HCT116 (cell line): ENCODE results near the gene ADGRG1. TPM values are rescaled to one million over a fixed set of nuclear protein-coding genes. Genes with fewer than 3 reads are reported as not detected.

Source experiments
- ATAC-seq: fragments of 200-7000 bp; cut with Tn5 transposase; 2 replicates; pipeline ENCODE4 v1.9.1; 2020; ENCODE audit warnings: mild to moderate bottlenecking, moderate library complexity
- BruUV-seq: library from RNA; stranded (reverse); fragments of 400-500 nt; replicated peaks from 2 replicates; lab custom pipeline; 2021; lab: Mats Ljungman, UMichigan
- CTCF ChIA-PET: fragments of 300-600 bp; sonication (Branson Sonifier 250); formaldehyde crosslinking; loops from one replicate; lab custom pipeline; 2021; ENCODE audit warnings: antibody characterized with exemption; lab: Charles Lee
- POLR2A ChIA-PET: fragments of 300-600, 350-600 bp; sonication (Branson Sonifier 250); formaldehyde crosslinking; loops from one replicate; lab custom pipeline; 2021; ENCODE audit warnings: antibody characterized with exemption; lab: Charles Lee
- RAD21 ChIA-PET, 2 experiments: fragments of 300-600 bp; sonication (Branson Sonifier 250); formaldehyde crosslinking; loops; one replicate each; lab custom pipeline; 2023; ENCODE audit warnings: low total read pairs in 2 of 2; ENCODE audit not compliant: uncharacterized antibody in 2 of 2, unreplicated experiment in 2 of 2, low non-redundant PET in 1 of 2; lab: Charles Lee
- DNase-seq: peaks from one replicate; pipeline ENCODE4 v3.0.0-alpha.2; 2010; ENCODE audit warnings: low read depth, low spot score
- H2AFZ ChIP-seq: fragments of 200-600 bp; shearing (Covaris generic), sonication (generic); 2 replicates; pipeline ENCODE4 v1.6.1; 2017; ENCODE audit warnings: low read depth, mixed run types, mixed read lengths, antibody characterized with exemption, low read length; ENCODE audit not compliant: poor library complexity, severe bottlenecking
- H3K27ac ChIP-seq: 2 replicates; pipeline ENCODE4 v1.5.1; 2012; ENCODE audit warnings: low read depth, low read length
- H3K27me3 ChIP-seq: fragments of 200-600 bp; sonication (generic); 2 replicates; pipeline ENCODE4 v1.6.1; 2016; ENCODE audit warnings: mixed run types, low read length, mixed read lengths; ENCODE audit not compliant: insufficient read depth
- H3K36me3 ChIP-seq, 2 experiments: fragments of 200-500 bp in 1 of 2; fragments of 200-600 bp in 1 of 2; sonication (Bioruptor generic) in 1 of 2; sonication (generic) in 1 of 2; 2 replicates each; pipeline versions ENCODE4 v1.5.1 to v1.6.1; 2014 to 2016; ENCODE audit warnings: low read length in 2 of 2, inconsistent platforms in 1 of 2, mixed read lengths in 1 of 2, mixed run types in 1 of 2; ENCODE audit not compliant: insufficient read depth in 2 of 2, control insufficient read depth in 1 of 2
- H3K4me1 ChIP-seq, 2 experiments: fragments of 200-600 bp in 1 of 2; sonication (generic) in 1 of 2; 2 replicates each; pipeline versions ENCODE4 v1.5.1 to v1.6.1; 2012 to 2017; ENCODE audit warnings: low read length in 2 of 2, inconsistent platforms in 1 of 2, mild to moderate bottlenecking in 1 of 2, mixed read lengths in 1 of 2, mixed run types in 1 of 2, moderate library complexity in 1 of 2; ENCODE audit not compliant: insufficient read depth in 2 of 2, control insufficient read depth in 1 of 2
- H3K4me2 ChIP-seq: fragments of 200-600 bp; sonication (generic); 2 replicates; pipeline ENCODE4 v1.6.1; 2017; ENCODE audit warnings: mixed run types, low read length, mixed read lengths
- H3K4me3 ChIP-seq, 2 experiments: fragments of 200-600 bp in 1 of 2; sonication (generic) in 1 of 2; replicated peaks in 1 of 2; 2 replicates each; pipeline ENCODE4 v1.5.1; 2011 to 2016; ENCODE audit warnings: low read length in 2 of 2, control low read depth in 1 of 2, low read depth in 1 of 2, mild to moderate bottlenecking in 1 of 2, mixed read lengths in 1 of 2, mixed run types in 1 of 2
- H3K79me2 ChIP-seq: fragments of 200-600 bp; sonication (generic); 2 replicates; pipeline ENCODE4 v1.6.1; 2017; ENCODE audit warnings: mild to moderate bottlenecking, mixed run types, low read length, moderate library complexity, mixed read lengths; ENCODE audit not compliant: insufficient read depth
- H3K9ac ChIP-seq: fragments of 200-600 bp; sonication (generic); 2 replicates; pipeline ENCODE4 v1.6.1; 2016; ENCODE audit warnings: low read length, mixed read lengths
- H3K9me2 ChIP-seq: fragments of 200-600 bp; sonication (generic), shearing (Covaris generic); 2 replicates; pipeline ENCODE4 v1.6.1; 2017; ENCODE audit warnings: mixed run types, mild to moderate bottlenecking, moderate library complexity; ENCODE audit not compliant: insufficient read depth
- H3K9me3 ChIP-seq, 2 experiments: fragments of 200-500 bp in 1 of 2; fragments of 200-600 bp in 1 of 2; sonication (Bioruptor generic) in 1 of 2; sonication (generic) in 1 of 2; 2 replicates each; pipeline ENCODE4 v1.6.1; 2014 to 2017; ENCODE audit warnings: low read length in 2 of 2, mixed read lengths in 2 of 2, inconsistent platforms in 1 of 2, low read depth in 1 of 2, mild to moderate bottlenecking in 1 of 2, mixed run types in 1 of 2, moderate library complexity in 1 of 2; ENCODE audit not compliant: control insufficient read depth in 1 of 2, insufficient read depth in 1 of 2
- H4K20me1 ChIP-seq: fragments of 200-600 bp; sonication (generic), shearing (Covaris generic); 2 replicates; pipeline ENCODE4 v1.6.1; 2017; ENCODE audit warnings: mixed run types, mild to moderate bottlenecking, moderate library complexity; ENCODE audit not compliant: insufficient read depth
- CTCF ChIP-seq, 3 experiments: fragments of 200-600 bp in 1 of 3; sonication (generic) in 1 of 3; IDR thresholded peaks in 2 of 3; conservative IDR thresholded peaks in 1 of 3; 2 replicates each; pipeline ENCODE4 v1.5.1; 2012 to 2017; ENCODE audit warnings: low read depth in 2 of 3, low read length in 2 of 3, antibody characterized with exemption in 1 of 3, borderline replicate concordance in 1 of 3, control low read depth in 1 of 3, mild to moderate bottlenecking in 1 of 3, mixed read lengths in 1 of 3, mixed run types in 1 of 3, moderate library complexity in 1 of 3; ENCODE audit not compliant: insufficient read depth in 1 of 3
- ELF1 ChIP-seq: IDR thresholded peaks from 2 replicates; pipeline ENCODE4 v1.6.1; 2012; ENCODE audit warnings: low read depth, borderline replicate concordance
- EZH2 ChIP-seq: fragments of 200-600 bp; sonication (generic); IDR thresholded peaks from 2 replicates; pipeline ENCODE4 v1.6.1; 2017; ENCODE audit warnings: antibody characterized with exemption, mixed run types
- EZH2phosphoT487 ChIP-seq: fragments of 200-600 bp; IDR thresholded peaks from 2 replicates; pipeline ENCODE4 v1.6.1; 2018; ENCODE audit warnings: antibody characterized with exemption, borderline replicate concordance
- FOSL1 ChIP-seq: IDR thresholded peaks from 2 replicates; pipeline ENCODE4 v1.6.1; 2012; ENCODE audit warnings: low read depth
- POLR2AphosphoS5 ChIP-seq: IDR thresholded peaks from 2 replicates; pipeline ENCODE4 v1.6.1; 2011; ENCODE audit warnings: mild to moderate bottlenecking, low read depth, low read length, moderate library complexity
- REST ChIP-seq: IDR thresholded peaks from 2 replicates; pipeline ENCODE4 v1.6.1; 2012; ENCODE audit warnings: low read depth
- SRF ChIP-seq: IDR thresholded peaks from 2 replicates; pipeline ENCODE4 v1.6.1; 2012; ENCODE audit warnings: low read depth
- ZFX ChIP-seq: fragments of 450-650 bp; IDR thresholded peaks from 2 replicates; pipeline ENCODE4 v1.6.1; 2017
- ZNF274 ChIP-seq: fragments of 200-500 bp; sonication (Bioruptor generic); IDR thresholded peaks from 2 replicates; pipeline ENCODE4 v1.6.1; 2014; ENCODE audit warnings: mild to moderate bottlenecking, low read depth, low read length, inconsistent platforms
- intact Hi-C: fragments of 100-400 bp; cut with micrococcal nuclease; formaldehyde crosslinking; loops from 2 replicates; pipeline ENCODE4 v1.10.0; 2022
- total RNA-seq: library from RNA; stranded (reverse); gene quantifications from one replicate; pipeline ENCODE4 v1.2.1, GENCODE V29; 2021; ENCODE audit not compliant: unreplicated experiment

ADGRG1 gene
- total RNA-seq, 1 experiment from 2014 or later = 36.4 TPM

- no peak for TF ChIP-seq ZNF274
- no peak for TF ChIP-seq EZH2phosphoT487
- TF ChIP-seq SRF = no peak
- no peak for TF ChIP-seq ZFX
- no peak for TF ChIP-seq EZH2
- TF ChIP-seq, all 23 proteins: peak for 9
Measured at GRCh38 chr16:57591086-57591869, 37.2 kb upstream of the ADGRG1 start (continued).

- peaks cover 11 to 21% of the 10 kb centered on the region in 2 experiments for H3K4me1 ChIP-seq
- no peak for ATAC-seq
- H3K27me3 ChIP-seq = no peaks in the 10 kb centered on the region
- TF ChIP-seq ELF1 = no peak
- TF ChIP-seq REST = no peak
- TF ChIP-seq CTCF (IDR thresholded peaks at IDR 0.05 in 2 of 3, conservative IDR thresholded peaks at IDR 0.05 in 1 of 3; ENCODE audit: borderline replicate concordance in 1 of 3, insufficient read depth in 1 of 3, low read depth in 2 of 3, low read length in 2 of 3) = no peak
- no peak for TF ChIP-seq POLR2AphosphoS5
- no peak for TF ChIP-seq FOSL1
- TF ChIP-seq, all 23 proteins: peak for 0
- intact Hi-C loops = loop anchor here (1.0 to 5.0 kb wide), 4 partner anchors 57 to 1165 kb away; partner anchors contain the start of gene KATNB1
- H3K36me3 ChIP-seq = no peaks in the 10 kb centered on the region
- H3K27ac ChIP-seq = no peak overlapping the region
- no peaks in the 10 kb centered on the region for H3K79me2 ChIP-seq
- H3K9ac ChIP-seq = no peak overlapping the region
- no peak overlapping the region for H3K4me3 ChIP-seq
- peak overlapping the region; percentile 55 for H2AFZ ChIP-seq
- CTCF ChIA-PET = interaction anchor here (1.0 to 2.8 kb wide), 8 partner anchors 10 to 267 kb away, joined by 3 to 31 read pairs (median 4); partner anchors contain the start of gene KATNB1
- no peaks in the 10 kb centered on the region for H4K20me1 ChIP-seq
- BruUV-seq = no TSS peak
- DNase-seq = no peak
- H3K9me2 ChIP-seq = no peaks in the 10 kb centered on the region
- H3K9me3 ChIP-seq = no peaks in the 10 kb centered on the region
- POLR2A ChIA-PET = interaction anchor here (1.1 to 2.0 kb wide), 3 partner anchors 8 to 31 kb away, joined by 3 to 6 read pairs (median 5); no protein-coding TSS in a partner anchor
- H3K4me2 ChIP-seq = peak overlapping the region; percentile 88; the same call in 1 of the 2 replicates
- RAD21 ChIA-PET = interaction anchor here (1.1 to 1.2 kb wide), 4 partner anchors 16 to 144 kb away, joined by 3 to 6 read pairs (median 5); no protein-coding TSS in a partner anchor
Measured at GRCh38 chr16:57591870-57592485, 36.5 kb upstream of the ADGRG1 start.
